B cell (primary cell): ENCODE measurements around the gene CHRM1. TPM values are rescaled to one million over a fixed set of nuclear protein-coding genes. Genes with fewer than 3 reads are reported as not detected.

Experiments
- ATAC-seq: fragments of 200-7000 bp; cut with Tn5 transposase; one replicate; pipeline ENCODE4 v1.10.0; 2021; ENCODE audit warnings: low read depth, mild to moderate bottlenecking, moderate number of reproducible peaks, moderate library complexity
- CTCF ChIA-PET: fragments of 350-600 bp; sonication (Branson Sonifier 250); formaldehyde crosslinking; loops from one replicate; lab custom pipeline; 2021; ENCODE audit warnings: antibody characterized with exemption, inconsistent platforms; lab: Charles Lee
- POLR2A ChIA-PET: fragments of 350-600 bp; sonication (Branson Sonifier 250); formaldehyde crosslinking; loops from one replicate; lab custom pipeline; 2021; ENCODE audit warnings: antibody characterized with exemption; lab: Charles Lee
- DNase-seq: peaks from one replicate; pipeline ENCODE4 v3.0.0; 2013
- H2AFZ ChIP-seq: 2 replicates; pipeline ENCODE4 v1.6.1; 2012; ENCODE audit warnings: mild to moderate bottlenecking, low read depth, low read length; ENCODE audit not compliant: insufficient read depth, poor library complexity, severe bottlenecking
- H3K27ac ChIP-seq, 2 donors: 1 replicate in 1 of 2; 2 replicates in 1 of 2; pipeline ENCODE4 v1.5.1; 2012 to 2013; ENCODE audit warnings: low read length in 2 of 2, mild to moderate bottlenecking in 2 of 2, moderate library complexity in 1 of 2
- H3K27me3 ChIP-seq, 4 experiments: fragments of 200-600 bp in 1 of 4; sonication (generic) in 1 of 4; replicated peaks in 1 of 4; 1 replicate in 2 of 4; 2 replicates in 2 of 4; pipeline versions ENCODE4 v1.6.1 to v1.7.0; 2013 to 2016; ENCODE audit warnings: low read length in 3 of 4, mild to moderate bottlenecking in 2 of 4, mixed read lengths in 1 of 4, moderate library complexity in 1 of 4; ENCODE audit not compliant: insufficient read depth in 4 of 4, control insufficient read depth in 3 of 4; ENCODE audit errors: control extremely low read depth in 1 of 4
- H3K36me3 ChIP-seq, 2 experiments: replicated peaks in 1 of 2; 1 replicate in 1 of 2; 2 replicates in 1 of 2; pipeline versions ENCODE4 v1.6.1 to v1.7.1; 2013; ENCODE audit warnings: low read length in 1 of 2; ENCODE audit not compliant: insufficient read depth in 2 of 2, control insufficient read depth in 1 of 2; ENCODE audit errors: control extremely low read depth in 1 of 2, extremely low read depth in 1 of 2
- H3K4me1 ChIP-seq, 2 donors: fragments of 200-600 bp in 1 of 2; sonication (generic) in 1 of 2; 1 replicate in 1 of 2; 2 replicates in 1 of 2; pipeline versions ENCODE4 v1.5.1 to v1.6.1; 2013 to 2017; ENCODE audit warnings: low read length in 2 of 2; ENCODE audit not compliant: control insufficient read depth in 2 of 2, insufficient read depth in 2 of 2
- H3K4me2 ChIP-seq: replicated peaks from 2 replicates; pipeline ENCODE3; 2012; ENCODE audit warnings: mild to moderate bottlenecking, low read depth, low read length; ENCODE audit not compliant: poor library complexity, severe bottlenecking
- H3K4me3 ChIP-seq, 5 experiments: fragments of 200-600 bp in 1 of 5; sonication (generic) in 1 of 5; 1 replicate in 3 of 5; 2 replicates in 2 of 5; pipeline versions ENCODE4 v1.5.1 to v1.7.0; 2011 to 2016; ENCODE audit warnings: low read length in 4 of 5, mild to moderate bottlenecking in 4 of 5, low read depth in 2 of 5, control low read depth in 1 of 5, moderate library complexity in 1 of 5; ENCODE audit not compliant: insufficient read depth in 1 of 5; ENCODE audit errors: control extremely low read depth in 1 of 5, extremely low read depth in 1 of 5
- H3K79me2 ChIP-seq: fragments of 200-600 bp; sonication (generic); one replicate; pipeline ENCODE4 v1.6.0; 2016; ENCODE audit warnings: low read length; ENCODE audit not compliant: control insufficient read depth, insufficient read depth
- H3K9ac ChIP-seq: fragments of 200-600 bp; sonication (generic); 2 replicates; pipeline ENCODE4 v1.6.1; 2017; ENCODE audit warnings: mild to moderate bottlenecking, low read length, moderate library complexity
- H3K9me3 ChIP-seq, 3 donors: one replicate each; pipeline versions ENCODE4 v1.6.1 to v1.7.1; 2013; ENCODE audit warnings: low read length in 2 of 3; ENCODE audit not compliant: control insufficient read depth in 2 of 3, insufficient read depth in 1 of 3; ENCODE audit errors: control extremely low read depth in 1 of 3
- H4K20me1 ChIP-seq: 2 replicates; pipeline ENCODE4 v1.6.0; 2012; ENCODE audit warnings: mild to moderate bottlenecking, low read length; ENCODE audit not compliant: insufficient read depth, control insufficient read depth, poor library complexity, severe bottlenecking
- H3K27ac Mint-ChIP-seq: one replicate; pipeline ENCODE4 v1.8.0; 2021; ENCODE audit warnings: mixed read lengths
- H3K27me3 Mint-ChIP-seq: one replicate; pipeline ENCODE4 v1.8.0; 2021; ENCODE audit warnings: mixed read lengths
- H3K4me1 Mint-ChIP-seq: one replicate; pipeline ENCODE4 v1.8.0; 2021; ENCODE audit warnings: mixed read lengths
- H3K4me3 Mint-ChIP-seq: one replicate; pipeline ENCODE4 v1.8.0; 2021; ENCODE audit warnings: mixed read lengths
- H3K9me3 Mint-ChIP-seq: one replicate; pipeline ENCODE4 v1.8.0; 2022; ENCODE audit warnings: mixed read lengths; ENCODE audit not compliant: insufficient read depth
- CTCF ChIP-seq: fragments of 200-600 bp; IDR thresholded peaks from one replicate; pipeline ENCODE4 v1.8.0; 2022; ENCODE audit warnings: antibody characterized with exemption, mild to moderate bottlenecking
- EZH2 ChIP-seq: IDR thresholded peaks from 2 replicates; pipeline ENCODE4 v1.6.1; 2012; ENCODE audit warnings: borderline replicate concordance, low read depth, mild to moderate bottlenecking, moderate library complexity, low read length; ENCODE audit not compliant: insufficient read depth, poor library complexity, severe bottlenecking
- WGBS: methylation state at CpG from one replicate; pipeline ENCODE4 v1.1.5; 2013; ENCODE audit warnings: missing lambda C conversion rate; ENCODE audit not compliant: insufficient coverage; 5-methylcytosine and 5-hydroxymethylcytosine counted together
- intact Hi-C: fragments of 100-400 bp; cut with micrococcal nuclease; formaldehyde crosslinking; loops from one replicate; pipeline ENCODE4 v1.10.0; 2022
- polyA plus RNA-seq: library from polyadenylated mRNA; depleted of rRNA; stranded (reverse); fragments of >200 nt; gene quantifications from 2 replicates; pipeline ENCODE4 v1.2.3, GENCODE V29; 2012
- total RNA-seq, 2 donors: library from RNA; stranded (reverse); fragments of 120-200 nt in 1 of 2; gene quantifications; 1 replicate in 1 of 2; 2 replicates in 1 of 2; pipeline versions ENCODE4 v1.2.3 to v1.2.4, GENCODE V29; 2013 to 2022

Gene CHRM1
- total and polyA plus RNA-seq, 2 donors (not counting 1 experiment from before 2014, with no cell fraction given), result not detected

GRCh38 chr11:62879235-62879978 is 41.8 kb downstream of the CHRM1 start:
- Histone ChIP-seq H3K4me3 (no peak overlapping the region), H3K27me3 (no peaks in the 10 kb centered on the region), H3K4me2 (peak overlapping the region; percentile 89), H3K9ac (peak overlapping the region; percentile 89), H3K36me3 (peaks cover 0 to 23% of the 10 kb centered on the region in 2 experiments), H3K4me1 (peaks cover 25 to 36% of the 10 kb centered on the region in 2 donors), H2AFZ (peak overlapping the region; percentile 93), H3K79me2 (peaks cover 40% of the 10 kb centered on the region), H3K27ac (peak overlapping the region; percentile 86 to 90), H3K9me3 (no peaks in the 10 kb centered on the region), H4K20me1 (peaks cover 25% of the 10 kb centered on the region)
- TF ChIP-seq CTCF (no peak), EZH2 (no peak)
- POLR2A ChIA-PET, result interaction anchor here (0.6 kb wide), 1 partner anchor 59 kb away, joined by 6 read pairs; no protein-coding TSS in a partner anchor
- Mint-ChIP-seq H3K4me1 (peaks cover 38% of the 10 kb centered on the region), H3K4me3 (peak overlapping the region; percentile 100), H3K27ac (peak overlapping the region; percentile 32), H3K9me3 (no peaks in the 10 kb centered on the region), H3K27me3 (no peaks in the 10 kb centered on the region)
- no peak for ATAC-seq
- WGBS, result 100% methylated on average over 3 of the region's 7 CpGs
- DNase-seq, result no peak
- intact Hi-C loops, result no loop called here
- CTCF ChIA-PET, result interaction anchor here (2.4 to 3.5 kb wide), 3 partner anchors 17 to 92 kb away, joined by 12 to 39 read pairs (median 24); partner anchors contain the start of genes TMEM179B and WDR74

DNA sequence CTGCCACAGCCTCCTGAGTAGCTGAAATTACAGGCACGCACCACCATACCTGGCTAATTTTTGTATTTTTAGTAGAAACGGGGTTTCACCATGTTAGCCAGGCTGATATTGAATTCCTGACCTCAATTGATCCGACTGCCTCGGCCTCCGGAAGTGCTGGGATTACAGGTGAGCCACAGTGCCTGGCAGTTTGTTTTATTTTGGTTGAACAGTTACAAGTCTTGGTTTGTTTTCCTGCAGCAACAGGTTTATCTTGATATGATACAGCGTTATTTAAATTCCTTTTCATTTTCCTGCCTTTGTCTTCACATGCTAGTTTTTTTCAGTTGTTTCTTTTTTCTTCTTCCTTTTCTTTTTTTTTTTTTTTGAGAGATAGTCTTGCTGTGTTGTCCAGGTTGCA is 44.5 kb downstream of the CHRM1 start:
- ATAC-seq, result no peak
- peaks cover 13% of the 10 kb centered on the region for H3K4me1 Mint-ChIP-seq
- no peak overlapping the region for H3K27ac Mint-ChIP-seq
- peaks cover 4% of the 10 kb centered on the region for H4K20me1 ChIP-seq
- no peak for DNase-seq
- POLR2A ChIA-PET, result interaction anchor here (0.7 kb wide), 1 partner anchor 475 kb away, joined by 3 read pairs; no protein-coding TSS in a partner anchor
- H2AFZ ChIP-seq, result no peak overlapping the region
- CTCF ChIA-PET, result no interaction called here
- H3K27ac ChIP-seq, result no peak overlapping the region
- no peaks in the 10 kb centered on the region for H3K27me3 ChIP-seq
- no peaks in the 10 kb centered on the region for H3K9me3 Mint-ChIP-seq
- peaks cover 0 to 2% of the 10 kb centered on the region in 2 experiments for H3K36me3 ChIP-seq
- H3K9ac ChIP-seq, result no peak overlapping the region
- H3K4me3 ChIP-seq, result no peak overlapping the region
- H3K4me3 Mint-ChIP-seq, result no peak overlapping the region
- H3K79me2 ChIP-seq, result peaks cover 14% of the 10 kb centered on the region
- TF ChIP-seq EZH2, result no peak
- TF ChIP-seq CTCF, result no peak
- 98% methylated on average over 5 of the region's 6 CpGs for WGBS
- intact Hi-C loops, result no loop called here
- H3K9me3 ChIP-seq, result no peaks in the 10 kb centered on the region
- peaks cover 10 to 16% of the 10 kb centered on the region in 2 donors for H3K4me1 ChIP-seq
- H3K4me2 ChIP-seq, result no peak overlapping the region
- H3K27me3 Mint-ChIP-seq, result no peaks in the 10 kb centered on the region
